Muscle of leg (tissue), 16 donors: ENCODE measurements around the gene VPS13D. TPM values are rescaled to one million over a fixed set of nuclear protein-coding genes. Genes with fewer than 3 reads are reported as not detected.

ENCODE experiments used
- DNase-seq: peaks from one replicate; pipeline ENCODE4 v3.0.0; 2013
- H3K27ac ChIP-seq: one replicate; pipeline ENCODE4 v1.5.1; 2013; ENCODE audit warnings: mild to moderate bottlenecking, low read length, control low read depth
- H3K27me3 ChIP-seq: one replicate; pipeline ENCODE4 v1.6.1; 2013; ENCODE audit warnings: low read length; ENCODE audit not compliant: control insufficient read depth, insufficient read depth
- H3K36me3 ChIP-seq: one replicate; pipeline ENCODE4 v1.6.1; 2013; ENCODE audit warnings: low read length; ENCODE audit not compliant: control insufficient read depth, insufficient read depth
- H3K4me1 ChIP-seq: one replicate; pipeline ENCODE4 v1.6.1; 2013; ENCODE audit warnings: low read length; ENCODE audit not compliant: control insufficient read depth, insufficient read depth
- H3K4me3 ChIP-seq: one replicate; pipeline ENCODE4 v1.5.1; 2013; ENCODE audit warnings: low read length, control low read depth
- H3K9me3 ChIP-seq: replicated peaks from 2 replicates; pipeline ENCODE4 v1.6.1; 2013; ENCODE audit warnings: low read depth, low read length; ENCODE audit not compliant: control insufficient read depth
- WGBS: methylation state at CpG from one replicate; pipeline ENCODE4 v1.1.5; 2013; ENCODE audit warnings: missing lambda C conversion rate; ENCODE audit not compliant: insufficient coverage; 5-methylcytosine and 5-hydroxymethylcytosine counted together
- long read RNA-seq, 11 donors: transcript quantifications; one replicate each; lab custom pipeline, GENCODE V29; 2026
- polyA plus RNA-seq, 8 donors: library from polyadenylated mRNA; unstranded; fragments of 120-200 nt; gene quantifications; one replicate each; pipeline versions ENCODE4 v1.2.1 to v1.2.3, GENCODE V29; 2013; ENCODE audit warnings: inconsistent platforms in 1 of 8, low replicate concordance in 1 of 8; ENCODE audit not compliant: insufficient read length in 8 of 8, insufficient read depth in 1 of 8
- total RNA-seq: library from RNA; stranded (reverse); fragments of 120-200 nt; gene quantifications from one replicate; pipeline ENCODE4 v1.2.4, GENCODE V29; 2013

Gene VPS13D, protein sequence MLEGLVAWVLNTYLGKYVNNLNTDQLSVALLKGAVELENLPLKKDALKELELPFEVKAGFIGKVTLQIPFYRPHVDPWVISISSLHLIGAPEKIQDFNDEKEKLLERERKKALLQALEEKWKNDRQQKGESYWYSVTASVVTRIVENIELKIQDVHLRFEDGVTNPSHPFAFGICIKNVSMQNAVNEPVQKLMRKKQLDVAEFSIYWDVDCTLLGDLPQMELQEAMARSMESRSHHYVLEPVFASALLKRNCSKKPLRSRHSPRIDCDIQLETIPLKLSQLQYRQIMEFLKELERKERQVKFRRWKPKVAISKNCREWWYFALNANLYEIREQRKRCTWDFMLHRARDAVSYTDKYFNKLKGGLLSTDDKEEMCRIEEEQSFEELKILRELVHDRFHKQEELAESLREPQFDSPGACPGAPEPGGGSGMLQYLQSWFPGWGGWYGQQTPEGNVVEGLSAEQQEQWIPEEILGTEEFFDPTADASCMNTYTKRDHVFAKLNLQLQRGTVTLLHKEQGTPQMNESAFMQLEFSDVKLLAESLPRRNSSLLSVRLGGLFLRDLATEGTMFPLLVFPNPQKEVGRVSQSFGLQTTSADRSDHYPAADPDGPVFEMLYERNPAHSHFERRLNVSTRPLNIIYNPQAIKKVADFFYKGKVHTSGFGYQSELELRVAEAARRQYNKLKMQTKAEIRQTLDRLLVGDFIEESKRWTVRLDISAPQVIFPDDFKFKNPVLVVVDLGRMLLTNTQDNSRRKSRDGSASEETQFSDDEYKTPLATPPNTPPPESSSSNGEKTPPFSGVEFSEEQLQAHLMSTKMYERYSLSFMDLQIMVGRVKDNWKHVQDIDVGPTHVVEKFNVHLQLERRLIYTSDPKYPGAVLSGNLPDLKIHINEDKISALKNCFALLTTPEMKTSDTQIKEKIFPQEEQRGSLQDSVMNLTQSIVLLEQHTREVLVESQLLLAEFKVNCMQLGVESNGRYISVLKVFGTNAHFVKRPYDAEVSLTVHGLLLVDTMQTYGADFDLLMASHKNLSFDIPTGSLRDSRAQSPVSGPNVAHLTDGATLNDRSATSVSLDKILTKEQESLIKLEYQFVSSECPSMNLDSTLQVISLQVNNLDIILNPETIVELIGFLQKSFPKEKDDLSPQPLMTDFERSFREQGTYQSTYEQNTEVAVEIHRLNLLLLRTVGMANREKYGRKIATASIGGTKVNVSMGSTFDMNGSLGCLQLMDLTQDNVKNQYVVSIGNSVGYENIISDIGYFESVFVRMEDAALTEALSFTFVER (N-terminal part only)
- total RNA-seq (18.2 TPM), polyA plus RNA-seq (10 to 100 TPM; 14.9 to 21.2 (median 17.0) TPM)
- long read RNA-seq, donor 1: 0 reads
- long read RNA-seq, donor 2: 0 reads
- long read RNA-seq, donor 3, partial matches to known transcripts: 0 of 1 reads
- long read RNA-seq, donor 3, other reads (novel, unspliced or antisense): 0 of 1 reads
- long read RNA-seq, donor 4: 0 reads
- long read RNA-seq, donor 5: 0 reads
- long read RNA-seq, donor 6: 0 reads
- long read RNA-seq, donor 7: 0 reads
- long read RNA-seq, donor 8: 0 reads
- long read RNA-seq, donor 9, partial matches to known transcripts: 0 of 1 reads
- long read RNA-seq, donor 9, other reads (novel, unspliced or antisense): 0 of 1 reads
- long read RNA-seq, donor 10: 0 reads
- long read RNA-seq, donor 11: 0 reads

DNA sequence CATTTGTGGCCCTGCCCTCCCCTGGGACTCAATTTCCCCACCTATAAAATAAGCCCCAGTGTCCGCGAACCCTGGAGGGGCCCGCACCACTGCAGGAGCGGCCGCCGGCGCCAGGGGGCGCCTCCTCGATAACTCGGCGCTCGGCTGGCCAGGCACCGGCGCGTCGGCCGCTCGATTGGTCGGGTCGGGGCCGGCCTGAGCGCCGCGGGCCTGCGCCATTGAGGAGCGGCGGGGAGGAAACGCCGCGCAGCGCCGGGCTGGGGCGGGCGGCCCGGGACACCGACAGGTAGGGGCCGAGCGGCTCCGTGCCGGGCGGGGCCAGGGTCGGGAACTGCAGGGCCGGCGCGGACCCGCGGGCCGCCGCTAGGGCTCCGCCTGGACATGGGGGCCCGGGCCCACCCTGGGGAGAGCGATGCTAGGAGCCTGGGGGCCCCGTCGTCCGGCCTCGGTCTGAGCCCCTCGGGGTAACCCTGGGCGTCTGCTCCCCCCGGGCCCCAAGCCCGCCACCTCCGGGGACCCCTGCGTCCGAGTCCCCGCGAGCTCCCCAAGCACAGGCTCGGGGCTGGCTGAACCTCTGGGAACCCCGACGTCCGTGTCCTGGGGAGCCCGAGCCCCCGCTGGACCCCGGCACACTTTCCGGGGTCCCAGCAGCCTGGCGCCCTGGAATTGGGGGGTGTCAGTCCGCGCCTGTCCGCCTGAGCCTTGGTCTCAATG lies at the start of gene VPS13D:
Gene VPS13D (plus strand): TSS at position 196 of the 714 bp plus-strand sequence. CDS start 4,237 bp downstream, outside the sequence.
- no peaks in the 10 kb centered on the region for H3K27me3 ChIP-seq
- no peaks in the 10 kb centered on the region for H3K9me3 ChIP-seq
- under 1% methylated on average over 77 of the region's 77 CpGs for WGBS
- peaks cover 3% of the 10 kb centered on the region for H3K36me3 ChIP-seq
- DNase-seq: peak; percentile 91
- H3K27ac ChIP-seq: peak within 1 kb of the TSS; percentile 56
- peak within 1 kb of the TSS; percentile 99 for H3K4me3 ChIP-seq
- peaks cover 10% of the 10 kb centered on the region for H3K4me1 ChIP-seq

DNA sequence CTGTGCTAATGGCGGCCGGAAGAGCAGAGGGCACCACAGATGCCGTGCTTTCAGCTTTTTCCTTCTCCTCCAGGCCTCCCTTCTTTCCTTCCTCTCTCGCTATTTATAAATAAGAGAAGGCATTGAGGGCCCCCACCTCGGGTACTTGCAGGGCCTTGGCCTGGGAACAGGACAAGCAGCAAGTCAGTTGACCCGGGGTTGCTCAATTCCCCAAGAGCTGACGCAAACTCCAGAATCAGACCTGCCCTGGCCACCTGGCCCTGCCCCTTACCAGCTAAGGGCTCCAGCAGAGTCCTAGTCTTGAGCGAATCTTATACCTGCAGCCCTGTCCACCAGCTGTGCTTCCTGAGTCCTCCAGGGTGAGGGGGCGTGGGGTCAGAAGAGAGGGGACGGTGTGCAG lies 49.5 kb upstream of the VPS13D start:
- 54% methylated on average over 5 of the region's 10 CpGs for WGBS
- Histone ChIP-seq H3K27ac (peak overlapping the region; percentile 68), H3K4me1 (peaks cover 43% of the 10 kb centered on the region), H3K27me3 (no peaks in the 10 kb centered on the region), H3K4me3 (no peak overlapping the region), H3K9me3 (no peaks in the 10 kb centered on the region), H3K36me3 (no peaks in the 10 kb centered on the region)
- peak; percentile 82 for DNase-seq

DNA sequence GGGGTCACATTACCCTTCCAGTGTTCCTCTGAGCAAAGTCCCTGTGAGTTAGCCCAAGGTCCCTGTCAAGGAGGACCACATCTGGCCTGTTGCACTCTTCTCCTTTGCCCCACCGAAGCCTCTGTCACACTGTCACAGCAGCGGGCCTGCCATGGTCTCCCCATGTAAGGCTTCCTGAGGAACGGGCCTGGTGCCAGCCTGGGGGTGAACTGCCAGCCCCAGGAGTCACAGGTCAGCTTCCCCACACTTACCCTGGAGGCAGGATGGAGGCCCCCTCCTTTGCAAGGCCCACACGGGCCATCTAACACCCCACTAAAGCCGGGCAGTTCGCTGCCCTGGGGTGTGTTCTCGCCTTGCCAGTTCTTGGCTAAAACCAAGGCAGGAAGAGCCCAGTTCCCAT lies 48.9 kb upstream of the VPS13D start:
- H3K9me3 ChIP-seq: no peaks in the 10 kb centered on the region
- no peak overlapping the region for H3K4me3 ChIP-seq
- peak overlapping the region; percentile 68 for H3K27ac ChIP-seq
- no peak for DNase-seq
- no peaks in the 10 kb centered on the region for H3K27me3 ChIP-seq
- H3K4me1 ChIP-seq: peaks cover 45% of the 10 kb centered on the region
- WGBS: 80% methylated on average over 7 of the region's 7 CpGs
- no peaks in the 10 kb centered on the region for H3K36me3 ChIP-seq

DNA sequence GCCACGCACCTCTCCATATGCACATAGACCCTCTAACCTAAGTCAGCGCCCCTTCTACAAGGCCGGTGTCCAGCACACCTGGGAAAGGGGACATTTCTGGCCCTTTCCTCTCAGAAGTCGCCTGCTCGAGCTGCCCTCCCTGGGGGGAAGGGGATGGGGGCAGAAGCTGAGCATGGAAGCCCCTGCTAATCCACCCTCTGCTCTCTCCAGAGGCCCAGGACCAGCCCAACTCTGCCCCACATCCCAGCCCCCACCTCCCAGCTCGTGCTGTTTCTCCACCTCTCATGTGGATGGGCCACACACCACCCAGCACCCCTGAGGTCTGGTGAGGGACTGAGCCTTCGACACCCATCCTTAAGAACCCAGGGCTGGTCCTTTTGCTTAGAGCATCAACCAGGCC lies 48.3 kb upstream of the VPS13D start:
- DNase-seq: no peak
- no peak overlapping the region for H3K27ac ChIP-seq
- WGBS: 82% methylated on average over 2 of the region's 7 CpGs
- H3K4me3 ChIP-seq: no peak overlapping the region
- H3K9me3 ChIP-seq: no peaks in the 10 kb centered on the region
- no peaks in the 10 kb centered on the region for H3K36me3 ChIP-seq
- peaks cover 51% of the 10 kb centered on the region for H3K4me1 ChIP-seq
- H3K27me3 ChIP-seq: no peaks in the 10 kb centered on the region

DNA sequence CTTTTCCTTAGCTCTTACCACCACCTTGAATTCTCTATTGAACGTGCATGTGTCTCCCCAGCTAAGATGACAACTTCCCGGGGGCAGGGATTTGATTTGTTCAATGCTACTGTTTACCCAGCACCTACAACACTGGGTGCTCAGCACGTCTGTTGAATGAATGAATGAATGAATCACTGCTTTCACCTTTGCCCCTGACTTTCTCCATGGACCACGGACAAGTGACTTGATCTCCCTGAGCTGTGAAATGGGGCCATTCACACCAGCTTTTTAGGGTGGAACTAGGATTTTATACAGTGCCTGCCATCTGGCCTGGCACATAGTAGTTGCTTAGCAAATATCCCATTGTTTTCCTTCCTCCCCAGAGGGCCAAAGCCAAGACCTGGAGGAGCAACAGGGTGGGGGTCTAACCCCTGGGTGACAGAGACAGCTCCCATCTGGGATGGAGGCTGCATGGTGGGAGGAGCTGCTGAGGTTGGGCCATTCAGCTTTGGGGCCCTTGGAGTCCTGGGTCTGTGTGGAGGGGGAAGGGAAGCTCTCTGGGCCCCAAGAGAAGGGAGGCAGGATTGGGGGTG lies 47.3 kb upstream of the VPS13D start:
- no peak overlapping the region for H3K4me3 ChIP-seq
- no peaks in the 10 kb centered on the region for H3K27me3 ChIP-seq
- H3K4me1 ChIP-seq: peaks cover 55% of the 10 kb centered on the region
- WGBS: 100% methylated on average over 1 of the region's 4 CpGs
- no peak overlapping the region for H3K27ac ChIP-seq
- no peak for DNase-seq
- no peaks in the 10 kb centered on the region for H3K9me3 ChIP-seq
- H3K36me3 ChIP-seq: no peaks in the 10 kb centered on the region

DNA sequence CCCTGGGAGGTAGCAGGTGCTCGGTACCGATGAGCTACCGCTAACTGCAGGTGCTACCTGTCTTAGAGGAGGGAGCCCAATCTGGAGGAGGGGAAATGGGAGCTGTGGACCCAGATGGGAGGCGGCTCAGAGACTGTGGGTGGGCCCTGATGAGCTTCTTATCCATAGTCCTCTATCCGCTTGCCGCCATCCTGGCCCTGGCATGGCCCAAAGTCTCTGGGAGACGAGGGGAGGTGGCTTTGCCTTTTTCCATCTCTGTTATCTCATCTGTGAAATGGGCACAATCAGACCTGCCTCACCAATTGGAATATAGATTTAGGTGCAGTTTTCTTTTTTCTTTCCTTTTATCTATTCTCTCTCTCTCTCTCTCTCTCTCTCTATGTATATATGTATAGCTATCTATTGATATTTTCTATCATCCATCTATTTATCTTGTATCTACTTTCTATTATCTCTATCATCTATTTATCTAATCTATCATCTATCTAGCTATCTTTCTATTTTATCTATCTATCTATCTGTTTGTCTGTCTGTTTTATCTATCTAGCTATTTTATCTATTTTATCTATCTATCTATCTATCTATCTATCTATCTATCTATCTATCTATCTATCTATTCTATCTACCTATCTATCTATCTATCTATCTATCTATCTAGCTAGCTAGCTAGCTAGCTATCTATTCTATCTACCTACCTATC lies 46.6 kb upstream of the VPS13D start:
- Histone ChIP-seq H3K4me3 (no peak overlapping the region), H3K36me3 (no peaks in the 10 kb centered on the region), H3K4me1 (peaks cover 49% of the 10 kb centered on the region), H3K27ac (peak overlapping the region; percentile 84), H3K9me3 (no peaks in the 10 kb centered on the region), H3K27me3 (no peaks in the 10 kb centered on the region)
- whole genome bisulfite sequencing: no CpG with 5 or more reads among the region's 7 CpGs
- no peak for DNase-seq

DNA sequence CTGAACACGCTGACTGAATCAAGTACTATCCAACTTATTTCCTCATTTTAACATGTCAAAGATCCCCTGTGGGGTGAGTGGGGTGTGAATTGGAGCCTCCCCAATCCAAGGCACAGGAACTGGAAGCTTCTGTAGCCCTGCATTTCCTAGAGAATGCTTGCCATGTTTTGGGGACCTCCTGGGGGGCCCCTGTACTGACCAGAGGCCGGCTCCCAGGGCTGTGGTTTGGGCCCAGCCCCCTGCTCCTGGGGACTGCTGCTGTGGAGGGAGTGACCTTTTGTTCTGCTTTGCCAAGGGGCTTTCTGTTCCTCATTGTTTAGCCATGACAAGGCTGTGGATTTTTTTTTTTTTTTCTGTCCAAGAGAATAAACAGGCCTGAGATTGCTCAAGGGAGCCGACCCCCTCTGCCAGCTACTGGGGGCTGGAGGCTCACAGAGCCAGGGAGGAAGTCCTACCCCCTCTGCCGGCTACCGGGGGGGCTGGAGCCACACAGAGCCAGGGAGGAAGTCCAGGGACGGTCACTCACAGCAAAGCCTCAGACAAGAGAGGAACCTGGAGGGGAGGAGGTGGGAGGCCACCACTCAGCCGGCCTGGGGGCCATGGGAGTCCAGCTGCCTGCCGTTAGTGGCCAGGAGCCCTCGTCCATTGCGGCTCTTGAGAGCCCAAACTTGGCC lies 45.7 kb upstream of the VPS13D start:
- H3K9me3 ChIP-seq: no peaks in the 10 kb centered on the region
- H3K4me3 ChIP-seq: no peak overlapping the region
- peaks cover 42% of the 10 kb centered on the region for H3K4me1 ChIP-seq
- no peaks in the 10 kb centered on the region for H3K36me3 ChIP-seq
- peak overlapping the region; percentile 84 for H3K27ac ChIP-seq
- DNase-seq: peak; percentile 90
- H3K27me3 ChIP-seq: no peaks in the 10 kb centered on the region
- WGBS: 3% methylated on average over 8 of the region's 10 CpGs
